HepG2 (cell line): ENCODE measurements around the gene DENND5B. TPM values are rescaled to one million over a fixed set of nuclear protein-coding genes. Genes with fewer than 3 reads are reported as not detected.
A peak's percentile ranks its signal among the peaks of the same experiment; 100 is the strongest.

Experiments
- FOXJ3 ChIP-seq: sonication (generic); formaldehyde crosslinking; IDR thresholded peaks from 2 replicates; pipeline ENCODE4 v1.4.0; 2020; ENCODE audit warnings: missing genetic modification reagents, mild to moderate bottlenecking, borderline replicate concordance
- KDM3A ChIP-seq: IDR thresholded peaks from 2 replicates; pipeline ENCODE4 v1.6.1; 2018; ENCODE audit warnings: low read depth, missing compliant biosample characterization
- MAZ ChIP-seq, 2 experiments: sonication (generic) in 1 of 2; formaldehyde crosslinking in 1 of 2; IDR thresholded peaks; 2 replicates each; pipeline versions ENCODE4 v1.5.0 to v1.6.1; 2012 to 2020; ENCODE audit warnings: low read depth in 2 of 2, mild to moderate bottlenecking in 2 of 2, borderline replicate concordance in 1 of 2, improper control_type of control experiment in 1 of 2, low read length in 1 of 2, missing genetic modification reagents in 1 of 2, moderate library complexity in 1 of 2
- MIXL1 ChIP-seq: IDR thresholded peaks from 2 replicates; pipeline ENCODE4 v1.6.1; 2016
- TBP ChIP-seq: sonication (generic); formaldehyde crosslinking; IDR thresholded peaks from 2 replicates; pipeline ENCODE4 v1.5.0; 2020; ENCODE audit warnings: missing genetic modification reagents
- TGIF2 ChIP-seq: IDR thresholded peaks from 2 replicates; pipeline ENCODE4 v1.6.1; 2016; ENCODE audit warnings: control low read depth, missing compliant biosample characterization
- ZBTB20 ChIP-seq: sonication (generic); formaldehyde crosslinking; IDR thresholded peaks from 2 replicates; pipeline ENCODE4 v1.8.1; 2023; ENCODE audit warnings: missing genetic modification reagents, low read depth, mild to moderate bottlenecking, borderline replicate concordance
- ZNF484 ChIP-seq: sonication (generic); formaldehyde crosslinking; IDR thresholded peaks from 2 replicates; pipeline ENCODE4 v1.5.1; 2020; ENCODE audit warnings: mild to moderate bottlenecking, low read depth, missing genetic modification reagents, borderline replicate concordance
- ZNF7 ChIP-seq: IDR thresholded peaks from 2 replicates; pipeline ENCODE4 v1.6.1; 2016; ENCODE audit warnings: missing biosample characterization, missing genetic modification reagents
- ZSCAN30 ChIP-seq: sonication (generic); formaldehyde crosslinking; IDR thresholded peaks from 2 replicates; pipeline ENCODE4 v1.5.0; 2020; ENCODE audit warnings: mild to moderate bottlenecking, missing genetic modification reagents
- polyA plus RNA-seq, 8 experiments: library from polyadenylated mRNA; depleted of rRNA in 3 of 8; stranded (reverse) in 7 of 8; unstranded in 1 of 8; fragments of >200 nt; fragmentation: Illumina TruSeq in 4 of 8; extraction: Trizol in 4 of 8; gene quantifications; 2 replicates each; pipeline versions ENCODE4 v1.2.1 to v1.2.3, GENCODE V29; 2011 to 2016; ENCODE audit warnings: low read depth in 4 of 8, missing spikeins in 1 of 8, mixed read lengths in 1 of 8; ENCODE audit not compliant: insufficient read depth in 1 of 8
- total RNA-seq, 5 experiments: library from RNA; depleted of rRNA; stranded (reverse); fragments of >200 nt; fragmentation: Illumina TruSeq; extraction: Trizol; gene quantifications; 2 replicates each; pipeline ENCODE4 v1.2.3, GENCODE V29; 2016; ENCODE audit warnings: low read depth in 1 of 5
- TF ChIP-seq, protein P1 (sequence below): sonication (generic); formaldehyde crosslinking; IDR thresholded peaks from 2 replicates; pipeline ENCODE4 v1.4.0; 2020; ENCODE audit warnings: missing genetic modification reagents; ENCODE audit errors: not compliant biosample characterization
- TF ChIP-seq, protein P2 (sequence below): sonication (generic); formaldehyde crosslinking; IDR thresholded peaks from 2 replicates; pipeline ENCODE4 v1.4.0; 2020; ENCODE audit warnings: mild to moderate bottlenecking, missing genetic modification reagents
- TF ChIP-seq, protein P3 (sequence below): sonication (generic); formaldehyde crosslinking; IDR thresholded peaks from 2 replicates; pipeline ENCODE4 v1.4.0; 2020; ENCODE audit warnings: low read depth, missing genetic modification reagents
- TF ChIP-seq, protein P4 (sequence below): IDR thresholded peaks from 2 replicates; pipeline ENCODE4 v1.6.1; 2016
- TF ChIP-seq, protein P5 (sequence below): IDR thresholded peaks from 2 replicates; pipeline ENCODE4 v1.6.1; 2016; ENCODE audit warnings: low read depth, missing genetic modification reagents, missing compliant biosample characterization

Gene DENND5B
- total and polyA plus RNA-seq, 2 of the 13 experiments (the other 11 are each of a cell fraction or from before 2014, with no cell fraction given): 14.7 to 18.7 TPM

DNA sequence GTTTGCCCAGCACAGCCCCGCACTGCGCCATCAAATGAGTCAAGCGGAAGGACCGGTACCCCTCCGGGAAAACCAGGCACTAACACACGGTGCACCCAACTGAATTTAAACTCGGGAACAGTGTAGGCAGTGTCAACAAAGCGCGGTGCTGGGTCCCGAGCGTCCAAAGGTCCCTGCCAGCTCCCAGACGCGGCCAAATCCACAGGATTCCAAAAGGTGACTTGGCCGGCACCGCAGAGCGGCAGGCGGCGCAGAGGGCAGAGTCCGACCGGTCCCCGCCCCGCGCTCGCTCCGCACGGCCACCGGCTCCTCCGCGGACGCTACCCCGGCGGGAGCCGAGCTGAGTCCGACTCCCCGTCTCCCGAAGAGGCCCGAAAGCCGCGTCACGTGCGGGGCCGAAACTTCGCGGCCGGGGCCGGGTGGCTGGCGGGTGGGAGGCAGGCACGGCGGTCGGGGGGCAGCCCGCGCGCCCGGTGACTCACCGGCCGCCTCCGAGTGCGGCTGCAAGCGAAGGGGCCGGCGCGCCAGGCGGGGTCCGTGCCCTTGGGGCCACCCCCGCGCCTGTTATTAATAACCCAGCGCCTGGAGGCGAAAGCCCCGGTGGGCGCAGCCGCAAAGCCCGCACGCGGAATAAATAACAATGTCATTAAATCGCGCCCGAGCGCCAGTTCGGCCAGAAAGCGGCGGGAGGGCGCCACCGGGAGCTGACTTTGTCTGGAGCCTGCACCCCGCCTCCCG, 863 bp downstream of the DENND5B start (continued):
- TF ChIP-seq, protein P1, sequence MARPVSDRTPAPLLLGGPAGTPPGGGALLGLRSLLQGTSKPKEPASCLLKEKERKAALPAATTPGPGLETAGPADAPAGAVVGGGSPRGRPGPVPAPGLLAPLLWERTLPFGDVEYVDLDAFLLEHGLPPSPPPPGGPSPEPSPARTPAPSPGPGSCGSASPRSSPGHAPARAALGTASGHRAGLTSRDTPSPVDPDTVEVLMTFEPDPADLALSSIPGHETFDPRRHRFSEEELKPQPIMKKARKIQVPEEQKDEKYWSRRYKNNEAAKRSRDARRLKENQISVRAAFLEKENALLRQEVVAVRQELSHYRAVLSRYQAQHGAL (CRISPR knock-in tag): peak; percentile 49
- TF ChIP-seq, protein P2, sequence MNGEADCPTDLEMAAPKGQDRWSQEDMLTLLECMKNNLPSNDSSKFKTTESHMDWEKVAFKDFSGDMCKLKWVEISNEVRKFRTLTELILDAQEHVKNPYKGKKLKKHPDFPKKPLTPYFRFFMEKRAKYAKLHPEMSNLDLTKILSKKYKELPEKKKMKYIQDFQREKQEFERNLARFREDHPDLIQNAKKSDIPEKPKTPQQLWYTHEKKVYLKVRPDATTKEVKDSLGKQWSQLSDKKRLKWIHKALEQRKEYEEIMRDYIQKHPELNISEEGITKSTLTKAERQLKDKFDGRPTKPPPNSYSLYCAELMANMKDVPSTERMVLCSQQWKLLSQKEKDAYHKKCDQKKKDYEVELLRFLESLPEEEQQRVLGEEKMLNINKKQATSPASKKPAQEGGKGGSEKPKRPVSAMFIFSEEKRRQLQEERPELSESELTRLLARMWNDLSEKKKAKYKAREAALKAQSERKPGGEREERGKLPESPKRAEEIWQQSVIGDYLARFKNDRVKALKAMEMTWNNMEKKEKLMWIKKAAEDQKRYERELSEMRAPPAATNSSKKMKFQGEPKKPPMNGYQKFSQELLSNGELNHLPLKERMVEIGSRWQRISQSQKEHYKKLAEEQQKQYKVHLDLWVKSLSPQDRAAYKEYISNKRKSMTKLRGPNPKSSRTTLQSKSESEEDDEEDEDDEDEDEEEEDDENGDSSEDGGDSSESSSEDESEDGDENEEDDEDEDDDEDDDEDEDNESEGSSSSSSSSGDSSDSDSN (CRISPR knock-in tag): peak; percentile 98
- TF ChIP-seq, protein P3, sequence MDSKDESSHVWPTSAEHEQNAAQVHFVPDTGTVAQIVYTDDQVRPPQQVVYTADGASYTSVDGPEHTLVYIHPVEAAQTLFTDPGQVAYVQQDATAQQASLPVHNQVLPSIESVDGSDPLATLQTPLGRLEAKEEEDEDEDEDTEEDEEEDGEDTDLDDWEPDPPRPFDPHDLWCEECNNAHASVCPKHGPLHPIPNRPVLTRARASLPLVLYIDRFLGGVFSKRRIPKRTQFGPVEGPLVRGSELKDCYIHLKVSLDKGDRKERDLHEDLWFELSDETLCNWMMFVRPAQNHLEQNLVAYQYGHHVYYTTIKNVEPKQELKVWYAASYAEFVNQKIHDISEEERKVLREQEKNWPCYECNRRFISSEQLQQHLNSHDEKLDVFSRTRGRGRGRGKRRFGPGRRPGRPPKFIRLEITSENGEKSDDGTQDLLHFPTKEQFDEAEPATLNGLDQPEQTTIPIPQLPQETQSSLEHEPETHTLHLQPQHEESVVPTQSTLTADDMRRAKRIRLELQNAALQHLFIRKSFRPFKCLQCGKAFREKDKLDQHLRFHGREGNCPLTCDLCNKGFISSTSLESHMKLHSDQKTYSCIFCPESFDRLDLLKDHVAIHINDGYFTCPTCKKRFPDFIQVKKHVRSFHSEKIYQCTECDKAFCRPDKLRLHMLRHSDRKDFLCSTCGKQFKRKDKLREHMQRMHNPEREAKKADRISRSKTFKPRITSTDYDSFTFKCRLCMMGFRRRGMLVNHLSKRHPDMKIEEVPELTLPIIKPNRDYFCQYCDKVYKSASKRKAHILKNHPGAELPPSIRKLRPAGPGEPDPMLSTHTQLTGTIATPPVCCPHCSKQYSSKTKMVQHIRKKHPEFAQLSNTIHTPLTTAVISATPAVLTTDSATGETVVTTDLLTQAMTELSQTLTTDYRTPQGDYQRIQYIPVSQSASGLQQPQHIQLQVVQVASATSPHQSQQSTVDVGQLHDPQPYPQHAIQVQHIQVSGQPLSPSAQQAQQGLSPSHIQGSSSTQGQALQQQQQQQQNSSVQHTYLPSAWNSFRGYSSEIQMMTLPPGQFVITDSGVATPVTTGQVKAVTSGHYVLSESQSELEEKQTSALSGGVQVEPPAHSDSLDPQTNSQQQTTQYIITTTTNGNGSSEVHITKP: peak; percentile 55; the same call in 1 of the 2 replicates
- TF ChIP-seq MAZ (IDR thresholded peaks at IDR 0.05; ENCODE audit: borderline replicate concordance, low read depth, low read length): 0 out of 2 replicates have a peak, but pooled peaks have one; percentile 34
- peak; percentile 76 for TF ChIP-seq MAZ (CRISPR knock-in tag; IDR thresholded peaks at IDR 0.05; ENCODE audit: low read depth)
- TF ChIP-seq FOXJ3 (CRISPR knock-in tag): peak; percentile 53; the same call in 1 of the 2 replicates
- no peak for TF ChIP-seq ZSCAN30 (CRISPR knock-in tag)
- TF ChIP-seq TBP: no peak
- TF ChIP-seq ZBTB20 (CRISPR knock-in tag): no peak
- 0 out of 2 replicates have a peak, but pooled peaks have one; percentile 43 for TF ChIP-seq KDM3A (CRISPR knock-in tag)
- TF ChIP-seq, protein P4, sequence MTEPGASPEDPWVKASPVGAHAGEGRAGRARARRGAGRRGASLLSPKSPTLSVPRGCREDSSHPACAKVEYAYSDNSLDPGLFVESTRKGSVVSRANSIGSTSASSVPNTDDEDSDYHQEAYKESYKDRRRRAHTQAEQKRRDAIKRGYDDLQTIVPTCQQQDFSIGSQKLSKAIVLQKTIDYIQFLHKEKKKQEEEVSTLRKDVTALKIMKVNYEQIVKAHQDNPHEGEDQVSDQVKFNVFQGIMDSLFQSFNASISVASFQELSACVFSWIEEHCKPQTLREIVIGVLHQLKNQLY (CRISPR knock-in tag): no peak; the same call in 1 of the 2 replicates
- TF ChIP-seq, protein P5, sequence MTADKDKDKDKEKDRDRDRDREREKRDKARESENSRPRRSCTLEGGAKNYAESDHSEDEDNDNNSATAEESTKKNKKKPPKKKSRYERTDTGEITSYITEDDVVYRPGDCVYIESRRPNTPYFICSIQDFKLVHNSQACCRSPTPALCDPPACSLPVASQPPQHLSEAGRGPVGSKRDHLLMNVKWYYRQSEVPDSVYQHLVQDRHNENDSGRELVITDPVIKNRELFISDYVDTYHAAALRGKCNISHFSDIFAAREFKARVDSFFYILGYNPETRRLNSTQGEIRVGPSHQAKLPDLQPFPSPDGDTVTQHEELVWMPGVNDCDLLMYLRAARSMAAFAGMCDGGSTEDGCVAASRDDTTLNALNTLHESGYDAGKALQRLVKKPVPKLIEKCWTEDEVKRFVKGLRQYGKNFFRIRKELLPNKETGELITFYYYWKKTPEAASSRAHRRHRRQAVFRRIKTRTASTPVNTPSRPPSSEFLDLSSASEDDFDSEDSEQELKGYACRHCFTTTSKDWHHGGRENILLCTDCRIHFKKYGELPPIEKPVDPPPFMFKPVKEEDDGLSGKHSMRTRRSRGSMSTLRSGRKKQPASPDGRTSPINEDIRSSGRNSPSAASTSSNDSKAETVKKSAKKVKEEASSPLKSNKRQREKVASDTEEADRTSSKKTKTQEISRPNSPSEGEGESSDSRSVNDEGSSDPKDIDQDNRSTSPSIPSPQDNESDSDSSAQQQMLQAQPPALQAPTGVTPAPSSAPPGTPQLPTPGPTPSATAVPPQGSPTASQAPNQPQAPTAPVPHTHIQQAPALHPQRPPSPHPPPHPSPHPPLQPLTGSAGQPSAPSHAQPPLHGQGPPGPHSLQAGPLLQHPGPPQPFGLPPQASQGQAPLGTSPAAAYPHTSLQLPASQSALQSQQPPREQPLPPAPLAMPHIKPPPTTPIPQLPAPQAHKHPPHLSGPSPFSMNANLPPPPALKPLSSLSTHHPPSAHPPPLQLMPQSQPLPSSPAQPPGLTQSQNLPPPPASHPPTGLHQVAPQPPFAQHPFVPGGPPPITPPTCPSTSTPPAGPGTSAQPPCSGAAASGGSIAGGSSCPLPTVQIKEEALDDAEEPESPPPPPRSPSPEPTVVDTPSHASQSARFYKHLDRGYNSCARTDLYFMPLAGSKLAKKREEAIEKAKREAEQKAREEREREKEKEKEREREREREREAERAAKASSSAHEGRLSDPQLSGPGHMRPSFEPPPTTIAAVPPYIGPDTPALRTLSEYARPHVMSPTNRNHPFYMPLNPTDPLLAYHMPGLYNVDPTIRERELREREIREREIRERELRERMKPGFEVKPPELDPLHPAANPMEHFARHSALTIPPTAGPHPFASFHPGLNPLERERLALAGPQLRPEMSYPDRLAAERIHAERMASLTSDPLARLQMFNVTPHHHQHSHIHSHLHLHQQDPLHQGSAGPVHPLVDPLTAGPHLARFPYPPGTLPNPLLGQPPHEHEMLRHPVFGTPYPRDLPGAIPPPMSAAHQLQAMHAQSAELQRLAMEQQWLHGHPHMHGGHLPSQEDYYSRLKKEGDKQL: no peak; the same call in 1 of the 2 replicates
- peak; percentile 56 for TF ChIP-seq TGIF2 (CRISPR knock-in tag)
- peak; percentile 62 for TF ChIP-seq MIXL1 (CRISPR knock-in tag)
- no peak for TF ChIP-seq ZNF484 (CRISPR knock-in tag)
- TF ChIP-seq ZNF7 (CRISPR knock-in tag): peak; percentile 64
